Heart right ventricle (tissue), 16 donors: ENCODE results near the gene ALK. TPM values are rescaled to one million over a fixed set of nuclear protein-coding genes. Genes with fewer than 3 reads are reported as not detected.
A peak's percentile ranks its signal among the peaks of the same experiment; 100 is the strongest.

ENCODE experiments used
- ATAC-seq, 8 donors: fragments of 200-7000 bp; cut with Tn5 transposase; one replicate each; pipeline ENCODE4 v1.9.1; 2020; ENCODE audit warnings: mild to moderate bottlenecking in 8 of 8, moderate library complexity in 8 of 8, moderate number of reproducible peaks in 1 of 8
- DNase-seq, 2 donors: peaks; one replicate each; pipeline ENCODE4 v3.0.0-alpha.2; 2020
- H3K27ac ChIP-seq, 10 donors: fragments of 200-600 bp; sonication (generic) in 2 of 10; one replicate each; pipeline versions ENCODE4 v1.5.0 to v1.8.0; 2020 to 2022; ENCODE audit warnings: mild to moderate bottlenecking in 3 of 10
- H3K27me3 ChIP-seq, 7 donors: fragments of 200-600 bp; one replicate each; pipeline ENCODE4 v1.8.0; 2021 to 2022; ENCODE audit warnings: mild to moderate bottlenecking in 2 of 7
- H3K36me3 ChIP-seq, 9 donors: fragments of 200-600 bp; sonication (generic) in 1 of 9; one replicate each; pipeline versions ENCODE4 v1.5.0 to v1.8.0; 2020 to 2022; ENCODE audit warnings: mild to moderate bottlenecking in 2 of 9
- H3K4me1 ChIP-seq, 9 donors: fragments of 200-600 bp; sonication (generic) in 1 of 9; one replicate each; pipeline versions ENCODE4 v1.5.0 to v1.8.0; 2020 to 2022; ENCODE audit warnings: mild to moderate bottlenecking in 4 of 9
- H3K4me3 ChIP-seq, 10 donors: fragments of 200-600 bp; sonication (generic) in 2 of 10; one replicate each; pipeline versions ENCODE4 v1.5.0 to v1.8.0; 2020 to 2022; ENCODE audit warnings: mild to moderate bottlenecking in 7 of 10, moderate library complexity in 2 of 10
- H3K9me3 ChIP-seq, 11 donors: fragments of 200-600 bp in 10 of 11; sonication (generic) in 2 of 11; one replicate each; pipeline versions ENCODE4 v1.5.0 to v1.8.0; 2013 to 2022; ENCODE audit warnings: mild to moderate bottlenecking in 2 of 11, control low read depth in 1 of 11, moderate library complexity in 1 of 11
- WGBS, 2 donors: extraction: QIAGEN DNeasy Blood & Tissue Kit; methylation state at CpG; one replicate each; pipeline ENCODE4 v1.1.7; 2013; ENCODE audit warnings: inconsistent platforms in 1 of 2; 5-methylcytosine and 5-hydroxymethylcytosine counted together
- intact Hi-C, 10 donors: fragments of 100-400 bp; cut with DNase I; formaldehyde crosslinking; loops; one replicate each; pipeline versions ENCODE4 v1.11.1 to v1.14.2; 2022
- polyA plus RNA-seq, 2 donors: library from polyadenylated mRNA; stranded (reverse); fragments of 200-250 nt; gene quantifications; one replicate each; pipeline ENCODE4 v1.2.3, GENCODE V29; 2013
- total RNA-seq, 10 donors: library from RNA; stranded (reverse); fragmentation: NEBNext Ultra II Directional in 3 of 10; extraction: Animal tissue kit (Norgen Biotek cat#: 25700) in 3 of 10; gene quantifications; one replicate each; pipeline versions ENCODE4 v1.2.1 to v1.2.4, GENCODE V29; 2021 to 2023
- TF ChIP-seq, protein P1 (sequence below), 9 donors: fragments of 200-600 bp; sonication (generic) in 2 of 9; IDR thresholded peaks; one replicate each; pipeline versions ENCODE4 v1.5.0 to v1.8.0; 2021 to 2022; ENCODE audit warnings: antibody characterized with exemption in 9 of 9, mild to moderate bottlenecking in 5 of 9, moderate library complexity in 1 of 9
- donor health status: Arrhythmogenic right ventricular cardiomyopathy.
- donor health status: ischemic (EF 13 %, LVEDD 7.1; RV severe dilation, severe dysfunction).
- donor health status: healthy with polysubstance abuse.
- donor health status: DM: no; HTN: yes; CAD: no.
- donor health status: DM: no; HTN: no; CAD: no.
- donor health status: ischemic (EF 25% LVEDD 6.9; RV normal size, moderate dysfunction).
- donor health status: ischemic (EF 25% LVEDD 5.7; RV mildly dilated, moderate dysfunction).
- donor health status: healthy.
- donor health status: DM: yes; HTN: yes; CAD: no.
- donor health status: Ischemic cardiomyopathy.
- donor health status: ischemic (EF 35%, LVEDD 5.7; RV mildly dilated, moderate dysfunction).
- donor health status: nonischemic (EF 11% LVEDD 7.7; RV severe dilation, severe dysfunction).
- donor health status: DM: yes; HTN: yes; CAD: no.
- donor health status: PGD.
- donor health status: ischemic (EF 29% LVEDD 5.4; RV normal size, mild dysfunction).
- donor health status: nonischemic (EF 23%, LVEDD 6.1; RV moderate dilation, normal function).

Gene ALK
- total and polyA plus RNA-seq, 12 donors: 0.01 to 0.24 (median 0.08) TPM; not detected in 7

DNA sequence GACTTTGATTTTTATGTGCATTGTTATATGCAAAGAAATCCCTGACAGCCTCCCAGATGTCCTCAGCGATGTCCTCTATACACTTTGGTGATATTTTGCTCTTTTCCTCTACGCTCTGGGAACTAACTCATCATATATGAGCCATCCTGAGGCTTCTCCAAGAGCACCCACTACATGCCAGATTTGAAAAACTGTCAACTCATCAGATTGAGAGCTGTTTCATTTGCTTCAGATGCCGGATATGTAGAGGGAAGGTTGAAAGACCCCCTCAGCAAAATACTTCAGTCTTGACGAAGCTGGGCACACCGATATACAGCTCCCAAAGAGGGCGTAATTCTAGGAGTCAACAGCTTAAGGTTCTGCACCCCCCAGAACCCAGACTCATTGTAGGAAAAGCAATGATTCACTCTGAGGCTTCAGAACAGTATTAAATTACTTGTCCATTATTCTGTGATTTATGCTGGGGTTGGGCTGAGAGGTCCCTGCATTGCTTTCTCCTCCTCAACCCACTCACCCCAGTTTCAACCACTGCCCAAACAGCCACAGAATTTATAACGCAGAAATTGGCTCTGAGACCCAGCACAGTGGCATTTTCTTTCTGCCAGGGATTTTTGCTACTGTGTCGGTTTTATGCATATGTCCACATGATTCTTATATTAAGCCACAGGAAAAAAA lies 341.8 kb downstream of the ALK start:
- no peak overlapping the region for H3K4me3 ChIP-seq
- TF ChIP-seq, protein P1, sequence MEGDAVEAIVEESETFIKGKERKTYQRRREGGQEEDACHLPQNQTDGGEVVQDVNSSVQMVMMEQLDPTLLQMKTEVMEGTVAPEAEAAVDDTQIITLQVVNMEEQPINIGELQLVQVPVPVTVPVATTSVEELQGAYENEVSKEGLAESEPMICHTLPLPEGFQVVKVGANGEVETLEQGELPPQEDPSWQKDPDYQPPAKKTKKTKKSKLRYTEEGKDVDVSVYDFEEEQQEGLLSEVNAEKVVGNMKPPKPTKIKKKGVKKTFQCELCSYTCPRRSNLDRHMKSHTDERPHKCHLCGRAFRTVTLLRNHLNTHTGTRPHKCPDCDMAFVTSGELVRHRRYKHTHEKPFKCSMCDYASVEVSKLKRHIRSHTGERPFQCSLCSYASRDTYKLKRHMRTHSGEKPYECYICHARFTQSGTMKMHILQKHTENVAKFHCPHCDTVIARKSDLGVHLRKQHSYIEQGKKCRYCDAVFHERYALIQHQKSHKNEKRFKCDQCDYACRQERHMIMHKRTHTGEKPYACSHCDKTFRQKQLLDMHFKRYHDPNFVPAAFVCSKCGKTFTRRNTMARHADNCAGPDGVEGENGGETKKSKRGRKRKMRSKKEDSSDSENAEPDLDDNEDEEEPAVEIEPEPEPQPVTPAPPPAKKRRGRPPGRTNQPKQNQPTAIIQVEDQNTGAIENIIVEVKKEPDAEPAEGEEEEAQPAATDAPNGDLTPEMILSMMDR (IDR thresholded peaks at IDR 0.05): no peak
- ATAC-seq: no peak
- no peaks in the 10 kb centered on the region for H3K9me3 ChIP-seq
- DNase-seq: no peak
- WGBS, 2 donors: 84 to 87% methylated on average over 8 of the region's 8 CpGs
- intact Hi-C loops: no loop called here
- H3K4me1 ChIP-seq: no peaks in the 10 kb centered on the region
- H3K27me3 ChIP-seq: no peaks in the 10 kb centered on the region
- H3K36me3 ChIP-seq: no peaks in the 10 kb centered on the region
- no peak overlapping the region for H3K27ac ChIP-seq

DNA sequence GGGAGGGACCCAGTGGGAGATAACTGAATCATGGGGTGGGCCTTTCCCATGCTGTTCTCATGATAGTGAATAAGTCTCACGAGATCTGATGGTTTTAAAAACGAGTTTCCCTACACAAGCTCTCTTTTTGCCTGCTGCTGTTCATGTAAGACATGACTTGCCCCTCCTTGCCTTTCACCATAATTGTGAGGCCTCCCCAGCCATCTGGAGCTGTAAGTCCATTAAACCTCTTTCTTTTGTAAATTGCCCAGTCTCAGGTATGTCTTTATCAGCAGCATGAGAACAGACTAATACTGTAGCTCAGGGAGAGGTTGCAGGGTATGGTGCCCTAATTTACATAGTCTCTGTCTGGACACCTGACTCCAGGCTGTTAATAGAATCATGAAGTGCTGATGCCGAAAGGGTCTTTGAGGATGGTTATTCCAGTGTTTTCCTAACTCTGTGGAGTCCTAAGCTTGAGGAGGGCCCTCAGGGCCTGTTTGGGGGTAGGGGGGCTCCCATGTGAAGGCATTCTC lies 343.2 kb downstream of the ALK start:
- no peaks in the 10 kb centered on the region for H3K4me1 ChIP-seq
- H3K27me3 ChIP-seq: no peaks in the 10 kb centered on the region
- no peaks in the 10 kb centered on the region for H3K36me3 ChIP-seq
- intact Hi-C loops: no loop called here
- TF ChIP-seq, protein P1 (IDR thresholded peaks at IDR 0.05): no peak
- ATAC-seq (no peak), DNase-seq (no peak)
- WGBS, 2 donors: 67 to 73% methylated on average over 3 of the region's 3 CpGs
- H3K9me3 ChIP-seq: no peaks in the 10 kb centered on the region
- no peak overlapping the region for H3K4me3 ChIP-seq
- H3K27ac ChIP-seq: no peak overlapping the region

DNA sequence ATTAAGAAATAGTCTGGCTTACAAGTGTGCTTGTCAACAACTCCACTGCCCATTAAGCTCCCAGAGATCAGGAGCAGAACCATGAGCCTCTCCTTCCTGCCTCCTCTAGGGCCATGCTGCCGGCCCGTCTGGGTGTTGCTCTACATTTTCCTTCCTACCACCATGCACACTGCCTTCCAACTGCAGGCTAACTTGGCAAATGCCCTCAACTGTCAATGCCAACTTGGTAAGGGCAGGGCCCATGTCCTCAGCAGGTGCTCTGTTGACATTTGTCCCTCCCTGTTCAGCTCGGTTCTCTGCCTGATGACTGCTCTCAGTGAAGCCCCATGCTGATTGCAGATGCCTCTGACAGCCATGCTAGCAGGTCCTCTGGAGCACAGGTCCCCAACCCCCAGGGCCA lies 345.2 kb downstream of the ALK start:
- Histone ChIP-seq H3K27me3 (peaks cover 0 to 7% (median 0%) of the 10 kb centered on the region in 7 donors), H3K4me3 (no peak overlapping the region), H3K4me1 (no peaks in the 10 kb centered on the region), H3K9me3 (no peaks in the 10 kb centered on the region), H3K27ac (no peak overlapping the region), H3K36me3 (no peaks in the 10 kb centered on the region)
- TF ChIP-seq, protein P1 (IDR thresholded peaks at IDR 0.05): no peak
- intact Hi-C loops: no loop called here
- WGBS, 2 donors: 15 to 39% methylated on average over 3 of the region's 3 CpGs
- no peak for DNase-seq
- ATAC-seq: peak in 6 of 8 donors; percentile 33 to 80 (median 56)

DNA sequence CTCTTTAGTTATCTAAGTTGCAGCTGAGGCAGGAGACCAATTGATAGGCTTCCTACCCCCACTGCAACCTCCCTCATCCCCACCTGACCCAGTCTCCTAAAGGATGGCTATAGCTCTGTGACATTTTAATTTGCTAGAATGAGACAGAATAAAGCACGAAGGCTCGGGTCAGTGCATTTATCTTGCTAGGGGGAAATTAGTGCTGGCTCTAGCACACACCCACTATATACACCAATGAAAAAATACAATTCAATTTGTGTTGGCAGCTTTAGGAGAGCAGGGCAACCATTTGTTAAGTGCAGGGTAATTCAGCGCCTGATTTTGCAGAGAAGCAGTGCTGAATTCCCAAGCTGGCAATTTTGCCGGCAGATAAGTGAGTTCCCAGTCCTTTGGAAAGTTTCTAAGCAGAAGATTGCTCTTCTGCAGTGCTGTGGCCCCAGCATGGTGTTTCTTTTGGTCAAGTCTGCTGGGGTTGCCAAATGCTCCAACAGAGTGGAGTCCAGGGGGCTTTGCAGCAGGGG lies 346.0 kb downstream of the ALK start:
- Histone ChIP-seq H3K4me3 (no peak overlapping the region), H3K4me1 (no peaks in the 10 kb centered on the region), H3K36me3 (no peaks in the 10 kb centered on the region), H3K9me3 (no peaks in the 10 kb centered on the region), H3K27ac (no peak overlapping the region), H3K27me3 (peaks cover 0 to 7% (median 0%) of the 10 kb centered on the region in 7 donors)
- TF ChIP-seq, protein P1 (IDR thresholded peaks at IDR 0.05): no peak
- ATAC-seq: no peak
- WGBS, 2 donors: 81 to 82% methylated on average over 4 of the region's 4 CpGs
- intact Hi-C loops: no loop called here
- DNase-seq: no peak
